Measurements from ENCODE around the gene SERAC1. TPM values are rescaled to one million over a fixed set of nuclear protein-coding genes. Genes with fewer than 3 reads are reported as not detected.
"Not testable (repeated sequence)": the region's sequence is repeated elsewhere in the genome, so short reads cannot be mapped to it uniquely, and the experiment has no call there.

Gene SERAC1
- total and polyA plus RNA-seq, 2 of the 4 experiments (the other 2 are of a cell fraction): 7.7 to 15.6 TPM

DNA sequence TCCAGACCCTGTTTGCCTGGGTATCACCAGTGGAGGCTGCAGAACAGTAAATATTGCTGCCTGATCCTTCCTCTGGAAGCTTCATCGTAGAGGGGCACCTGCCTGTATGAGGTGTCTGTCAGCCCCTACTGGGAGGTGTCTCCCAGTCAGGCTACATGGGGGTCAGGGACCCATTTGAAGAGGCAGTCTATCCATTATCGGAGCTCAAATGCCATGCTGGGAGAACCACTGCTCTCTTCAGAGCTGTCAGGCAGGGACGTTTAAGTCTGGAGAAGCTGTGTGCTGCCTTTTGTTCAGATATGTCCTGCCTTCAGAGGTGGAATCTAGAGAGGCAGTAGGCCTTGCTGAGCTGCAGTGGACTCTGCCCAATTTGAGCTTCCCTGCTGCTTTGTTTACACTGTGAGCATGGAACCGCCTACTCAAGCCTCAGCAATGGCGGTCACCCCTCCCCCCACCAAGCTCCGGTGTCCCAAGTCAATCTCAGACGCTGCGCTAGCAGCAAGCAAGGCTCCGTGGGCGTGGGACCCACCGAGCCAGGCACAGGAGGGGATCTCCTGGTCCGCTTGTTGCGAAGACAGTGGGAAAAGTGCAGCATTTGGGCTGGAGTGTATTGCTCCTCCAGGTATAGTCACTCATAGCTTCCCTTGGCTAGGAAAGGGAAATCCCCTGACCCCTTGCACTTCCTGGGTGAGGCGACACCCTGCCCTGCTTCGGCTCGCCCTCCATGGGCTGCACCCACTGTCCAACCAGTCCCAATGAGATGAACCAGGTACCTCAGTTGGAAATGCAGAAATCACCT, 15.3 kb upstream of the SERAC1 start:
- H3K14ac ChIP-seq (replicated peaks; ENCODE audit: low read depth, low read length); POLR2A ChIA-PET (ENCODE audit: unreplicated experiment); DNase-seq; H2BK20ac ChIP-seq (ENCODE audit: low read depth, low read length); H3K9ac ChIP-seq (ENCODE audit: low read depth, low read length); H3K4me1 ChIP-seq (ENCODE audit: control insufficient read depth, insufficient read depth, low read length); H4K91ac ChIP-seq (ENCODE audit: insufficient read depth, low read depth, low read length); H3K4ac ChIP-seq (ENCODE audit: low read depth, low read length); H3K36me3 ChIP-seq (ENCODE audit: control insufficient read depth, insufficient read depth, low read length); H3K27ac ChIP-seq (ENCODE audit: insufficient read depth, low read length); BruUV-seq (replicated peaks); H3K79me1 ChIP-seq (ENCODE audit: low read depth in 1 of 2, low read length in 2 of 2); H3K27me3 ChIP-seq (ENCODE audit: control insufficient read depth, insufficient read depth, low read length); H2BK15ac ChIP-seq (ENCODE audit: low read depth, low read length); H4K20me1 ChIP-seq (ENCODE audit: insufficient read depth, low read length); H3K9me3 ChIP-seq (ENCODE audit: control insufficient read depth, insufficient read depth, low read length); H2BK120ac ChIP-seq (ENCODE audit: low read depth, low read length); H2AK9ac ChIP-seq (replicated peaks; ENCODE audit: low read depth, low read length, poor library complexity); H3K23ac ChIP-seq (ENCODE audit: low read depth, low read length); H4K5ac ChIP-seq (ENCODE audit: low read depth, low read length); CTCF ChIA-PET; H3K9me1 ChIP-seq (ENCODE audit: insufficient read depth, low read length); H4K8ac ChIP-seq (ENCODE audit: low read depth in 2 of 2, low read length in 2 of 2); H3K4me3 ChIP-seq (ENCODE audit: insufficient read depth, low read depth, low read length); H2BK5ac ChIP-seq (ENCODE audit: low read depth, low read length, poor library complexity, severe bottlenecking); intact Hi-C loops (cut with micrococcal nuclease); H3K56ac ChIP-seq (ENCODE audit: extremely low read depth, insufficient read depth, low read length); H2AK5ac ChIP-seq (ENCODE audit: low read depth, low read length); dilution Hi-C loops (cut with HindIII; ENCODE audit: low sequenced_read_pairs, unreplicated experiment); H3K4me2 ChIP-seq (ENCODE audit: low read depth, low read length); H2AFZ ChIP-seq (replicated peaks; ENCODE audit: low read length, poor library complexity); H3K18ac ChIP-seq (ENCODE audit: low read depth, low read length); ATAC-seq (ENCODE audit: low read depth); in situ Hi-C loops (cut with MboI; ENCODE audit: low sequenced_read_pairs): not testable (repeated sequence)
- 100% methylated on average over 1 of the region's 16 CpGs; no CpG with 5 or more reads in 1 of the 2 experiments for WGBS, 2 experiments (ENCODE audit: extremely low coverage in 2 of 2, insufficient read length in 1 of 2)

DNA sequence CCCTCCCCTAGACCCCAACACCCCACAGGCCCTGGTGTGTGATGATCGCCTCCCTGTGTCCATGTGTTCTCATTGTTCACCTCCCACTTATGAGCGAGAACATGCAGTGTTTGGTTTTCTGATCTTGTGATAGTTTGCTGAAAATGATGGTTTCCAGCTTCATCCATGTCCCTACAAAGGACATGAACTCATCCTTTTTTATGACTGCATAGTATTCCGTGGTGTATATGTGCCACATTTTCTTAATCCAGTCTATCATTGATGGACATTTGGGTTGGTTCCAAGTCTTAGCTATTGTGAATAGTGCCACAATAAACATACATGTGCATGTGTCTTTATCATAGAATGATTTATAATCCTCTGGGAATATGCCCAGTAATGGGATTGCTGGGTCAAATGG, 9.7 kb upstream of the SERAC1 start:
- H2BK5ac ChIP-seq (ENCODE audit: low read depth, low read length, poor library complexity, severe bottlenecking); H3K56ac ChIP-seq (ENCODE audit: extremely low read depth, insufficient read depth, low read length); H2BK20ac ChIP-seq (ENCODE audit: low read depth, low read length); H2AK9ac ChIP-seq (replicated peaks; ENCODE audit: low read depth, low read length, poor library complexity); H4K91ac ChIP-seq (ENCODE audit: insufficient read depth, low read depth, low read length); H2BK15ac ChIP-seq (ENCODE audit: low read depth, low read length); H3K4me2 ChIP-seq (ENCODE audit: low read depth, low read length); H3K9ac ChIP-seq (ENCODE audit: low read depth, low read length); H3K27ac ChIP-seq (ENCODE audit: insufficient read depth, low read length); DNase-seq; H3K23ac ChIP-seq (ENCODE audit: low read depth, low read length); H3K4me3 ChIP-seq (ENCODE audit: insufficient read depth, low read depth, low read length); BruUV-seq (replicated peaks); H2AFZ ChIP-seq (replicated peaks; ENCODE audit: low read length, poor library complexity); H3K9me1 ChIP-seq (ENCODE audit: insufficient read depth, low read length); H3K18ac ChIP-seq (ENCODE audit: low read depth, low read length); intact Hi-C loops (cut with micrococcal nuclease); POLR2A ChIA-PET (ENCODE audit: unreplicated experiment); H4K8ac ChIP-seq (ENCODE audit: low read depth in 2 of 2, low read length in 2 of 2); H3K14ac ChIP-seq (replicated peaks; ENCODE audit: low read depth, low read length); H2AK5ac ChIP-seq (ENCODE audit: low read depth, low read length); H4K20me1 ChIP-seq (ENCODE audit: insufficient read depth, low read length); H3K27me3 ChIP-seq (ENCODE audit: control insufficient read depth, insufficient read depth, low read length); H2BK120ac ChIP-seq (ENCODE audit: low read depth, low read length); H3K36me3 ChIP-seq (ENCODE audit: control insufficient read depth, insufficient read depth, low read length); dilution Hi-C loops (cut with HindIII; ENCODE audit: low sequenced_read_pairs, unreplicated experiment); H3K9me3 ChIP-seq (ENCODE audit: control insufficient read depth, insufficient read depth, low read length); H3K4ac ChIP-seq (ENCODE audit: low read depth, low read length); H4K5ac ChIP-seq (ENCODE audit: low read depth, low read length); H3K4me1 ChIP-seq (ENCODE audit: control insufficient read depth, insufficient read depth, low read length); in situ Hi-C loops (cut with MboI; ENCODE audit: low sequenced_read_pairs); CTCF ChIA-PET; ATAC-seq (ENCODE audit: low read depth): not testable (repeated sequence)
- WGBS, 2 experiments (ENCODE audit: extremely low coverage in 2 of 2, insufficient read length in 1 of 2): no CpG with 5 or more reads among the region's 3 CpGs
- peaks cover 12 to 14% of the 10 kb centered on the region in 2 experiments; a peak in 3 of 4 replicates for H3K79me1 ChIP-seq (ENCODE audit: low read depth in 1 of 2, low read length in 2 of 2)

Data from IMR-90 (cell line).